Lower lobe of right lung (tissue), 2 donors: Measurements from ENCODE around the gene ANKRD63. TPM values are rescaled to one million over a fixed set of nuclear protein-coding genes. Genes with fewer than 3 reads are reported as not detected.
A peak's percentile ranks its signal among the peaks of the same experiment; 100 is the strongest.

ENCODE experiments used
- ATAC-seq, 2 donors: fragments of 200-7000 bp; cut with Tn5 transposase; one replicate each; pipeline ENCODE4 v1.9.1; 2020 to 2022; ENCODE audit warnings: mild to moderate bottlenecking in 2 of 2, moderate library complexity in 2 of 2
- DNase-seq: peaks from one replicate; pipeline ENCODE4 v3.0.0-alpha.2; 2020
- H3K27ac ChIP-seq: fragments of 200-600 bp; one replicate; pipeline ENCODE4 v1.8.0; 2022
- H3K27me3 ChIP-seq: fragments of 200-600 bp; one replicate; pipeline ENCODE4 v1.8.0; 2022; ENCODE audit warnings: low read depth
- H3K36me3 ChIP-seq: fragments of 200-600 bp; one replicate; pipeline ENCODE4 v1.8.0; 2022; ENCODE audit warnings: mild to moderate bottlenecking
- H3K4me1 ChIP-seq: fragments of 200-600 bp; one replicate; pipeline ENCODE4 v1.8.0; 2022
- H3K4me3 ChIP-seq: fragments of 200-600 bp; one replicate; pipeline ENCODE4 v1.8.0; 2022; ENCODE audit warnings: mild to moderate bottlenecking
- H3K9me3 ChIP-seq: fragments of 200-600 bp; one replicate; pipeline ENCODE4 v1.8.0; 2022
- intact Hi-C: fragments of 100-400 bp; cut with DNase I; formaldehyde crosslinking; loops from one replicate; pipeline ENCODE4 v1.11.0; 2022
- total RNA-seq: library from RNA; stranded (reverse); fragmentation: NEBNext Ultra II Directional; extraction: Animal tissue kit (Norgen Biotek cat#: 25700); gene quantifications from one replicate; pipeline ENCODE4 v1.2.1, GENCODE V29; 2021
- TF ChIP-seq, protein P1 (sequence below): fragments of 200-600 bp; IDR thresholded peaks from one replicate; pipeline ENCODE4 v1.8.0; 2022; ENCODE audit warnings: antibody characterized with exemption, mild to moderate bottlenecking
- donor health status: DM: no; HTN: yes; CAD: no; lungs with severe emphysema.

The ANKRD63 gene
- total RNA-seq, 1 donor from 2014 or later = not detected

DNA sequence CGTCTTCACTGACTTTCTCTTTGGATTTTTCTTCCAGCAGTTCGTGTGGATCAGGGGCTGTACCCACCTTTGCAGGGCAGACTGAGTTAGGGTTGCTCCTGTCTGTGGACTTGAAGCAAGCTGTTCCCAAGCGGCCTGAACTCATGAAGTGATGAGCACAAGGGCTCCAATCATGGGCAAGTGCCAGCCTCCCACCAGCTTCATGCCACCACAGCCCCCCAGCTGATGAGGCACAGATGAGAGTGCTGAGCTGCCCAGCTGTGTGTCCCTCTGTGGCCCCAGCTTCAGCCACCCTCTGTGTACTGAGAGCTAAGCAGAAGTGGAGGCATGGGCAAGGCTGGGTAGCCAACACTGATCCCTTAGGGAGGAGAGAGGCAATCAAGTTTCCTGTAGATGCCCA lies 28.1 kb upstream of the ANKRD63 start:
- TF ChIP-seq, protein P1, sequence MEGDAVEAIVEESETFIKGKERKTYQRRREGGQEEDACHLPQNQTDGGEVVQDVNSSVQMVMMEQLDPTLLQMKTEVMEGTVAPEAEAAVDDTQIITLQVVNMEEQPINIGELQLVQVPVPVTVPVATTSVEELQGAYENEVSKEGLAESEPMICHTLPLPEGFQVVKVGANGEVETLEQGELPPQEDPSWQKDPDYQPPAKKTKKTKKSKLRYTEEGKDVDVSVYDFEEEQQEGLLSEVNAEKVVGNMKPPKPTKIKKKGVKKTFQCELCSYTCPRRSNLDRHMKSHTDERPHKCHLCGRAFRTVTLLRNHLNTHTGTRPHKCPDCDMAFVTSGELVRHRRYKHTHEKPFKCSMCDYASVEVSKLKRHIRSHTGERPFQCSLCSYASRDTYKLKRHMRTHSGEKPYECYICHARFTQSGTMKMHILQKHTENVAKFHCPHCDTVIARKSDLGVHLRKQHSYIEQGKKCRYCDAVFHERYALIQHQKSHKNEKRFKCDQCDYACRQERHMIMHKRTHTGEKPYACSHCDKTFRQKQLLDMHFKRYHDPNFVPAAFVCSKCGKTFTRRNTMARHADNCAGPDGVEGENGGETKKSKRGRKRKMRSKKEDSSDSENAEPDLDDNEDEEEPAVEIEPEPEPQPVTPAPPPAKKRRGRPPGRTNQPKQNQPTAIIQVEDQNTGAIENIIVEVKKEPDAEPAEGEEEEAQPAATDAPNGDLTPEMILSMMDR = no peak
- intact Hi-C loops = no loop called here
- Histone ChIP-seq H3K9me3 (no peaks in the 10 kb centered on the region), H3K36me3 (no peaks in the 10 kb centered on the region), H3K4me3 (no peak overlapping the region), H3K27me3 (no peaks in the 10 kb centered on the region), H3K4me1 (peaks cover 29% of the 10 kb centered on the region), H3K27ac (no peak overlapping the region)
- DNase-seq (no peak), ATAC-seq (no peak)

DNA sequence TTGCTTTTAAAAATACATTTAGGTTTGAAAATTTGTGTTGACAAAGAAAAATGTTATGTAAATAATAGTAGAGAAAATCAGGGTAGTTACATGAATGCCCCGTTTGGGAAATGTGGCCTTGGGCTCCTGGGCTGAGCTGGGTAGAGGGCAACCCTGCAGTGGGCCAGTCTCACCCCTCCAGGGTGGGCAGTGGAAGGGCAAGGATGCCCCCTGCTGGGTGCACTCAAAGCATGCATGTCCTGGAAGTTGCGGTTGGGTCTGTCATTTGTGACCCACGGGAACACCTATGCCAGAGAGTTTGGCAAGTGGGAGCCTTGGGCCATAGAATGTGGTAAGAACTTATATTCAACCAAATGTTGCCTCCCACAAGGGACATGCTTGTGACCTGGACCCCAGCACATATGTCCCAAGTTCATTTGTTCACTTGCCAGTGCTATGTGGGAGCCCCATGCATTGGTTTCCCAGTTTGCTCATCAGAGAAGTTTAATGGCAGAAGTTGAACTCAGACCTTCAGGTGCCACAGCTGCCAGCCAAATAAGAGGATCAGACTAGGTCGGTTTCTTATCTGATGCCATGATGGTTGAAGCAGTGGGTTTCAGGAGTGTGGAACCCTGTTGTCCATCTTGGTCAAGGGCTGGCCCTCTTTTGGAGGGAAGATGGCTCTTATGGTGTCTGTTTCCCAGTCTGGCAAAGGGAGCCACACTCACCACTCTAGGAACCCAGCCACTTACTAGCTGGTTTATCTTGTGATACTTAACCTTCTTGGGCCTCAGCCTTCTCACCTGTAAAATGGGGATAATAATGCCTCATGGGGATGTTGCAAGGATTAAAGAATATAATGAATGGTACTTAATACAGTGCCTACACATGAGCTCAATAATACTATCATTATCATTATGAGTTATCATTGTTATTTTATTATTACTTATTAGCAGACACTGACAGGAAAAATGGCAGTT lies 27.4 kb upstream of the ANKRD63 start:
- no peaks in the 10 kb centered on the region for H3K9me3 ChIP-seq
- no peaks in the 10 kb centered on the region for H3K27me3 ChIP-seq
- H3K36me3 ChIP-seq = no peaks in the 10 kb centered on the region
- DNase-seq (peak; percentile 74), ATAC-seq (peak; percentile 58 to 67)
- peaks cover 32% of the 10 kb centered on the region for H3K4me1 ChIP-seq
- TF ChIP-seq, protein P1 = peak; percentile 71
- no peak overlapping the region for H3K27ac ChIP-seq
- intact Hi-C loops = no loop called here
- H3K4me3 ChIP-seq = no peak overlapping the region

DNA sequence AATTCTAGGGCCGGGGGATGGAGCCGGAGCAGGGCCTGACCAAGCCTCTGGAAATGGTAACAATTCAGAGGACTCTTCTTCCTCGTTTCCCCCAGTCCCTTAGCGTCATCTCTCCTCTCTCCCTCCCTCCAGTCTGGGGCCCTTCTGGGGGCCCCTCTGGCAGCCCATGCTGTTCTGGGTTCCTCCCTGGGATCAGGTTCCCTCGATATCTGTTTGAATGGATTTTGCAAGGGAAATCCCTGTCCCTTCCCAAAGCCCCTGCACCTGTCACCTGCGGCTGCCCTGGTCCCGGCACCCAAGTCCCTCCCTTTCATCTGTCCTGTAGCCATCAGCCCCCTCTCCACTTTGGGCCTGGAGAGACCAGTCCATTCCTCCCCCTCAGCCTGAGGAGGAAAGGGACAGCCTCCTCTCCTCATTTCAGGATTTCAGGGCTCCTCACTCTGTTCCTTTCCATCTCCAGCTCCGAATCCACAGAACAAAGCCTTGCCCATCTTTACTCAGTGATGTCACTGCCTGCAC lies 26.5 kb upstream of the ANKRD63 start:
- ATAC-seq = no peak
- Histone ChIP-seq H3K4me1 (peaks cover 31% of the 10 kb centered on the region), H3K4me3 (no peak overlapping the region), H3K9me3 (no peaks in the 10 kb centered on the region), H3K36me3 (no peaks in the 10 kb centered on the region), H3K27me3 (no peaks in the 10 kb centered on the region), H3K27ac (peak overlapping the region; percentile 84)
- TF ChIP-seq, protein P1 = no peak
- intact Hi-C loops = no loop called here
- DNase-seq = no peak

DNA sequence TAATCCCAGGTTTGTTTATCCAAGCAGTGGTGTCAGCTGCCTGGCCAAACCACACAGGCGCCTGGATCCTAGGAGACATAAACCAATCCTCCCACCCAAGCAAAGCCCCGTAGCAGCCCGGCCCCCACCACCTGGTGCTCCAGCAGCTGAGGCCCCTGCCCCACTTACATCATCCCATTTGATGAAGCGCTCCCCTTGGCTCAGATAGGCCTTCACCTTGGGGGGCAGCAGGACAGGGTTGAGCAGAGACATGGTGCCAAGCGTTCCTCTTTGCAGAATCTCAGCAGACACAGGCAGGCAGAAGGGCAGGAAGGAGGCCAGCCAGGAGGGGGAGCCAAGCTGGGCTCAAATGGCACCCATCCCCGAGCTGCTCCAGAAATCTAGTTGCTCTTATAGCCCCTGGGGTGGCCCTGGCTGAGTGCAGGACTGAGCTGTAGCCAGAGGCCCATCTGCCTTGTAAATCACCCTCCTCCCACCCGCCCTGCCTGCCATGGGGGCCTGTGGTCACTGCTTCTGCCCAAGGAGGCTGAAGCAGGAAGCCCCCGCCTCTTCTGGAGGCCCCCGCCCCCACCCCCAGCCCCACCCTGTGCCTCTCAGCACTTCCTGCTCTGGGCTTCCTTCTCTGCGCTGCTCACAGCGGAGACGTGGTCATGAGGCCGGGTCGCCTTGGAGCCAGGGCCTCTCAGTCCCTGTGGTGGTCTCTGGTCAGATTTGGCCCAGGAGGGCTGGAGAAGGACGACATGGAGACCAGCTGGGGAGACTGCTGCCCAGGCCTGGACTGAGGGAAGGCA lies 24.8 kb upstream of the ANKRD63 start, which contains the start of gene PLCB2:
PLCB2 (minus strand) TSS at position 515 of the 791 bp plus-strand sequence; CDS start at position 252, 263 bp downstream.
- ATAC-seq = peak; percentile 80 to 85
- Histone ChIP-seq H3K4me3 (peak within 1 kb of the TSS; percentile 55), H3K27me3 (no peaks in the 10 kb centered on the region), H3K4me1 (peaks cover 19% of the 10 kb centered on the region), H3K36me3 (peaks cover 4% of the 10 kb centered on the region), H3K9me3 (no peaks in the 10 kb centered on the region), H3K27ac (peak within 1 kb of the TSS; percentile 84)
- peak; percentile 76 for DNase-seq
- TF ChIP-seq, protein P1 = peak; percentile 24
- intact Hi-C loops = no loop called here

DNA sequence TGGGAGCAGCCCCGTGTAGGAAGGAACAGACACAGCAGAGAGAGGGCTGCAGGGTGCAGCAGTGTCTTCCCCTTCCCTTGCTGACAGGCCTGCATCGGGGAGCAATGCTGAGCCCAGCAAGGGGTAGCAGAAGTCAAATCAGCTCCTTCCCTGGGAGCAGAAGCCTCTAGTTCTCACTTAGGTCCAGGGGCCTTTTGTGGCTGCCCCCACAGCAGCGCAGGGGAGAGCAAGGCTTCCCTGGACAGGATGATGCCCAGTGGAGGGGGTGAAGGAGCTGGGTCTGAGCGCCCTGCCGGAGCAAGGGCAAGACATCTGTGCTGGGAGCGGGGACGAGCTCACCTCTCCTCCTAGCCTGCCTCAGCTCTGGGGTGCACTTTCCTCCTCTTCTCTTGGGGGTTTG lies 24.0 kb upstream of the ANKRD63 start:
- DNase-seq (no peak), ATAC-seq (no peak)
- Histone ChIP-seq H3K4me1 (peaks cover 19% of the 10 kb centered on the region), H3K4me3 (peak overlapping the region; percentile 55), H3K27me3 (no peaks in the 10 kb centered on the region), H3K27ac (peak overlapping the region; percentile 84), H3K9me3 (no peaks in the 10 kb centered on the region), H3K36me3 (peaks cover 11% of the 10 kb centered on the region)
- TF ChIP-seq, protein P1 = no peak
- intact Hi-C loops = no loop called here
